Right lobe of liver (tissue), 6 donors: Measurements from ENCODE around the gene OGFOD2. TPM values are rescaled to one million over a fixed set of nuclear protein-coding genes. Genes with fewer than 3 reads are reported as not detected.
A peak's percentile ranks its signal among the peaks of the same experiment; 100 is the strongest.

Experiments
- ATAC-seq, 4 donors: fragments of 200-7000 bp; cut with Tn5 transposase; one replicate each; pipeline ENCODE4 v1.9.1; 2020; ENCODE audit warnings: mild to moderate bottlenecking in 4 of 4, moderate library complexity in 4 of 4
- DNase-seq, 3 donors: peaks; one replicate each; pipeline ENCODE4 v3.0.0-alpha.2; 2020
- H3K27ac ChIP-seq, 3 donors: fragments of 200-600 bp; one replicate each; pipeline ENCODE4 v1.8.0; 2022
- H3K27me3 ChIP-seq, 2 donors: fragments of 200-600 bp; one replicate each; pipeline ENCODE4 v1.8.0; 2022
- H3K36me3 ChIP-seq, 4 donors: fragments of 200-600 bp; sonication (generic) in 1 of 4; one replicate each; pipeline versions ENCODE4 v1.5.1 to v1.8.0; 2017 to 2022; ENCODE audit warnings: control low read depth in 1 of 4
- H3K4me1 ChIP-seq, 4 donors: fragments of 200-600 bp; sonication (generic) in 1 of 4; one replicate each; pipeline versions ENCODE4 v1.5.1 to v1.8.0; 2017 to 2022; ENCODE audit warnings: control low read depth in 1 of 4
- H3K4me3 ChIP-seq, 3 donors: fragments of 200-600 bp; one replicate each; pipeline ENCODE4 v1.8.0; 2022
- H3K9me3 ChIP-seq, 4 donors: fragments of 200-600 bp; sonication (generic) in 1 of 4; one replicate each; pipeline versions ENCODE4 v1.5.1 to v1.8.0; 2017 to 2022; ENCODE audit warnings: control low read depth in 1 of 4
- CTCF ChIP-seq, 4 donors: fragments of 200-600 bp in 3 of 4; fragments of 450-650 bp in 1 of 4; IDR thresholded peaks; one replicate each; pipeline versions ENCODE4 v1.5.1 to v1.8.0; 2016 to 2022; ENCODE audit warnings: antibody characterized with exemption in 4 of 4, mild to moderate bottlenecking in 2 of 4
- POLR2A ChIP-seq: fragments of 450-650 bp; IDR thresholded peaks from one replicate; pipeline ENCODE4 v1.6.1; 2017; ENCODE audit warnings: antibody characterized with exemption, mild to moderate bottlenecking
- WGBS: methylation state at CpG from one replicate; pipeline ENCODE4 v1.1.6; 2018; ENCODE audit warnings: low coverage, low lambda C conversion rate; ENCODE audit not compliant: insufficient coverage; ENCODE audit errors: missing lambda C conversion rate; 5-methylcytosine and 5-hydroxymethylcytosine counted together
- intact Hi-C, 2 donors: fragments of 100-400 bp; cut with DNase I; formaldehyde crosslinking; loops; one replicate each; pipeline versions ENCODE4 v1.11.2 to v1.14.1; 2022
- total RNA-seq, 6 experiments: library from RNA; depleted of rRNA in 2 of 6; stranded (reverse); fragments of >200 nt in 2 of 6; fragmentation: NEBNext Ultra II Directional in 3 of 6; extraction: Animal tissue kit (Norgen Biotek cat#: 25700) in 3 of 6; gene quantifications; one replicate each; pipeline versions ENCODE4 v1.1.0 to v1.2.4, GENCODE V29; 2016 to 2023
- donor health status: DM: no; HTN: yes; CAD: no.
- donor health status: DM: no; HTN: no; CAD: no.
- donor health status: DM: no; HTN: no; CAD: no.
- donor health status: DM: no; HTN: yes; CAD: no.
- donor health status: DM: no; HTN: yes; CAD: no.

The OGFOD2 gene
- total RNA-seq, 6 experiments from 2014 or later: 9.9 to 18.8 (median 14.1) TPM

- H3K9me3 ChIP-seq: no peaks in the 10 kb centered on the region
- intact Hi-C loops: no loop called here
- H3K4me3 ChIP-seq: no peak overlapping the region
- DNase-seq (peak in 1 of 3 donors; percentile 31), ATAC-seq (no peak)
- peaks cover 0 to 9% (median 0%) of the 10 kb centered on the region in 4 donors for H3K36me3 ChIP-seq
- H3K27ac ChIP-seq: no peak overlapping the region
- peaks cover 0 to 39% (median 17%) of the 10 kb centered on the region in 4 donors for H3K4me1 ChIP-seq
- TF ChIP-seq CTCF (IDR thresholded peaks at IDR 0.05): no peak
- TF ChIP-seq POLR2A: no peak
- H3K27me3 ChIP-seq: no peaks in the 10 kb centered on the region
- WGBS: 100% methylated on average over 1 of the region's 10 CpGs
Observed at GRCh38 chr12:123000578-123000977, 25.5 kb downstream of the OGFOD2 start.

GRCh38 chr12:123001464-123001863 is 26.4 kb downstream of the OGFOD2 start:
- intact Hi-C loops: no loop called here
- Histone ChIP-seq H3K27ac (no peak overlapping the region), H3K36me3 (peaks cover 0 to 9% (median 0%) of the 10 kb centered on the region in 4 donors), H3K4me3 (no peak overlapping the region), H3K4me1 (peaks cover 0 to 30% (median 13%) of the 10 kb centered on the region in 4 donors), H3K27me3 (no peaks in the 10 kb centered on the region), H3K9me3 (no peaks in the 10 kb centered on the region)
- DNase-seq: no peak
- WGBS: 88% methylated on average over 3 of the region's 3 CpGs
- TF ChIP-seq CTCF (IDR thresholded peaks at IDR 0.05) (no peak), POLR2A (no peak)
- no peak for ATAC-seq

- ATAC-seq (no peak), DNase-seq (no peak)
- intact Hi-C loops: no loop called here
- peaks cover 0 to 9% (median 0%) of the 10 kb centered on the region in 4 donors for H3K36me3 ChIP-seq
- H3K27me3 ChIP-seq: no peaks in the 10 kb centered on the region
- 91% methylated on average over 5 of the region's 6 CpGs for WGBS
- peaks cover 0 to 13% (median 4%) of the 10 kb centered on the region in 4 donors for H3K4me1 ChIP-seq
- H3K27ac ChIP-seq: no peak overlapping the region
- TF ChIP-seq CTCF (IDR thresholded peaks at IDR 0.05) (no peak), POLR2A (no peak)
- no peaks in the 10 kb centered on the region for H3K9me3 ChIP-seq
- no peak overlapping the region for H3K4me3 ChIP-seq
Observed at GRCh38 chr12:123003257-123003656, 28.2 kb downstream of the OGFOD2 start.

GRCh38 chr12:123004287-123004686 is 29.2 kb downstream of the OGFOD2 start:
- TF ChIP-seq CTCF (IDR thresholded peaks at IDR 0.05) (no peak), POLR2A (no peak)
- intact Hi-C loops: no loop called here
- ATAC-seq: no peak

More at GRCh38 chr12:123004287-123004686, 29.2 kb downstream of the OGFOD2 start:
- no peak overlapping the region for H3K4me3 ChIP-seq
- H3K4me1 ChIP-seq: peaks cover 0 to 5% (median 0%) of the 10 kb centered on the region in 4 donors
- H3K36me3 ChIP-seq: peaks cover 0 to 13% (median 0%) of the 10 kb centered on the region in 4 donors
- no peak overlapping the region for H3K27ac ChIP-seq
- DNase-seq: no peak
- WGBS: no CpG with 5 or more reads among the region's 14 CpGs
- no peaks in the 10 kb centered on the region for H3K9me3 ChIP-seq
- no peaks in the 10 kb centered on the region for H3K27me3 ChIP-seq
